Measurements from ENCODE around the gene SSC5D. TPM values are rescaled to one million over a fixed set of nuclear protein-coding genes. Genes with fewer than 3 reads are reported as not detected.

Gene SSC5D
- total and polyA plus RNA-seq, 2 of the 4 experiments (the other 2 are of a cell fraction) = 1.4 to 19.1 TPM

DNA sequence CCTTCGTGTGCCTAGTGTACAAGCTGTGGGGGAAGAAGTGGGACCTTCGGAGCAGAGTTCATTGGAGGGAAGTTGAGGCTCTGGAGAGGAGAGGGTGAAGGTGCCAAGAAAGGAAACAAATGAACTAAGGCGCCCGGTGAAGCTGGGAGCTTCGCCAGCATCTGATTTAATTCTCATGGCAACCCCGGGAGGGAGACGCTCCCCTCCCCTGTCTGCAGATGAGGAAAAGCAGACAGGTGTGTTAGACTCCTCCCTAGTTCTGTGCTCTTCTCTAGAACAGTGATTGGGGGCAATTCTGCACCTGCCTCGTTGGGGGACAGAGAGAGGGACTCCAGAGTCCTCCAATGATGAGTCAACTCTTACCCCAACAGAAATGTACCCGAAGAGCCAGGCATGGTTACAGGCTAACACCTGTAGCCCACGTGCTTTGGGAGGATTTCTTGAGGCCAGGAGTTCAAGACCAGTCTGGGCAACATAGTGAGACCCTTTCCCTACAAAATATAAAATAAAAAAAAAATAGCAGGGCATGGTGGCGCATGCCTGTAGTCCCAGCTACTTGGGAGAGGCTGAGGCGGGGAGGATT is 4.2 kb downstream of the SSC5D start (continued):
- no peak for TF ChIP-seq POLR2A (IDR thresholded peaks at IDR 0.05; ENCODE audit: low read depth, low read length)

DNA sequence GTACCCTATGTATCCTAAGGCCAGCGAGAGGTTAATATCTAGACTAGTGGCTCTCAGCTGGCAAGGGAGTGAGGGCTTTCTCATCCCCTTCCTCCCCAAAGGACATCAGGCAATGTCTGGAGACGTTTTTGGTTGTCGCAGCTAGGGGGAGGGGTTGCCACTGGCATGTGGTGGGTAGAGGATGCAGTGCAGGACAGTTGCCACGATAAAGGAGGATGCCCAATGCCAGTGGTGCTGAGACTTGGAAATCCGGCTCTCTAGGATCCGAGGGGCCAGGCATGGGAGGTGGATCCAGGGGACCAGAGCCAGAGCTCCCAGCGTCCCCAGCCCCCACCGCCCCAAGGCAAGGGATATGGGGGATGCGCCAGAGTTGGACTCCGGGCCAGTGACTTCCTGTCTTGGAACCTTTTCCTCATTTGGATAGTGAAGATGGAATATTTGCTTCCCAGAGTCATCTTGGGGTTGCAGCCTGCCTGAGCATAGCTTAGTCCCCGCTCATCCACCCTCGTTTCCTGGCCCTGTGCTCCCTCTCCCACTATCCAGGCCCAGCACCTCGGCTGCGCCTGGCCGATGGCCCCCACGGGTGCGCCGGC is 4.9 kb downstream of the SSC5D start:
- ATAC-seq (ENCODE audit: low read depth) = peak; percentile 27
- Histone ChIP-seq H3K9me3 (ENCODE audit: control insufficient read depth, insufficient read depth, low read length) (no peaks in the 10 kb centered on the region), H2AK5ac (ENCODE audit: low read depth, low read length) (peak overlapping the region; percentile 76; the same call in 1 of the 2 replicates), H2BK120ac (ENCODE audit: low read depth, low read length) (peak overlapping the region; percentile 80), H3K14ac (replicated peaks; ENCODE audit: low read depth, low read length) (0 out of 2 replicates have a peak overlapping the region, but pooled peaks have one; percentile 10), H2AK9ac (replicated peaks; ENCODE audit: low read depth, low read length, poor library complexity) (peak overlapping the region; percentile 17), H3K4me2 (ENCODE audit: low read depth, low read length) (peak overlapping the region; percentile 25; the same call in 1 of the 2 replicates), H3K18ac (ENCODE audit: low read depth, low read length) (no peak overlapping the region), H3K4me1 (ENCODE audit: control insufficient read depth, insufficient read depth, low read length) (peaks cover 24% of the 10 kb centered on the region), H4K20me1 (ENCODE audit: insufficient read depth, low read length) (no peaks in the 10 kb centered on the region), H2BK5ac (ENCODE audit: low read depth, low read length, poor library complexity, severe bottlenecking) (peak overlapping the region; percentile 94), H3K4ac (ENCODE audit: low read depth, low read length) (peak overlapping the region; percentile 84), H2BK20ac (ENCODE audit: low read depth, low read length) (peak overlapping the region; percentile 72), H2BK15ac (ENCODE audit: low read depth, low read length) (no peak overlapping the region), H4K5ac (ENCODE audit: low read depth, low read length) (peak overlapping the region; percentile 69), H3K27me3 (ENCODE audit: control insufficient read depth, insufficient read depth, low read length) (no peaks in the 10 kb centered on the region), H3K27ac (ENCODE audit: insufficient read depth, low read length) (peak overlapping the region; percentile 19), H4K8ac (ENCODE audit: low read depth in 2 of 2, low read length in 2 of 2) (peak overlapping the region; percentile 15 to 77; a peak in 3 of 4 replicates), H3K79me1 (ENCODE audit: low read depth in 1 of 2, low read length in 2 of 2) (peaks cover 0 to 21% of the 10 kb centered on the region in 2 experiments), H3K56ac (ENCODE audit: extremely low read depth, insufficient read depth, low read length) (0 out of 2 replicates have a peak overlapping the region, but pooled peaks have one; percentile 7), H3K36me3 (ENCODE audit: control insufficient read depth, insufficient read depth, low read length) (0 out of 2 replicates have a peak, but pooled peaks cover 3% of the 10 kb centered on the region), H2AFZ (replicated peaks; ENCODE audit: low read length, poor library complexity) (peak overlapping the region; percentile 77), H3K9me1 (ENCODE audit: insufficient read depth, low read length) (peaks cover 3% of the 10 kb centered on the region), H4K91ac (ENCODE audit: insufficient read depth, low read depth, low read length) (peak overlapping the region; percentile 76), H3K9ac (ENCODE audit: low read depth, low read length) (no peak overlapping the region), H3K23ac (ENCODE audit: low read depth, low read length) (0 out of 2 replicates have a peak overlapping the region, but pooled peaks have one; percentile 59), H3K4me3 (ENCODE audit: insufficient read depth, low read depth, low read length) (no peak overlapping the region; the same call in 1 of the 2 replicates)
- no peak for TF ChIP-seq CHD1 (IDR thresholded peaks at IDR 0.05; ENCODE audit: low read depth, low read length)
- no peak for TF ChIP-seq BHLHE40 (IDR thresholded peaks at IDR 0.05; ENCODE audit: low read depth, low read length)
- TF ChIP-seq MXI1 (IDR thresholded peaks at IDR 0.05; ENCODE audit: borderline replicate concordance, low read depth, low read length) = no peak
- no peak for TF ChIP-seq SMC3 (IDR thresholded peaks at IDR 0.05; ENCODE audit: low read depth, low read length)
- no peak for TF ChIP-seq CEBPB (IDR thresholded peaks at IDR 0.05; ENCODE audit: low read depth, low read length)
- TF ChIP-seq, protein P1, sequence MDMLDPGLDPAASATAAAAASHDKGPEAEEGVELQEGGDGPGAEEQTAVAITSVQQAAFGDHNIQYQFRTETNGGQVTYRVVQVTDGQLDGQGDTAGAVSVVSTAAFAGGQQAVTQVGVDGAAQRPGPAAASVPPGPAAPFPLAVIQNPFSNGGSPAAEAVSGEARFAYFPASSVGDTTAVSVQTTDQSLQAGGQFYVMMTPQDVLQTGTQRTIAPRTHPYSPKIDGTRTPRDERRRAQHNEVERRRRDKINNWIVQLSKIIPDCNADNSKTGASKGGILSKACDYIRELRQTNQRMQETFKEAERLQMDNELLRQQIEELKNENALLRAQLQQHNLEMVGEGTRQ (IDR thresholded peaks at IDR 0.05; ENCODE audit: low read depth, low read length) = no peak
- TF ChIP-seq, protein P2, sequence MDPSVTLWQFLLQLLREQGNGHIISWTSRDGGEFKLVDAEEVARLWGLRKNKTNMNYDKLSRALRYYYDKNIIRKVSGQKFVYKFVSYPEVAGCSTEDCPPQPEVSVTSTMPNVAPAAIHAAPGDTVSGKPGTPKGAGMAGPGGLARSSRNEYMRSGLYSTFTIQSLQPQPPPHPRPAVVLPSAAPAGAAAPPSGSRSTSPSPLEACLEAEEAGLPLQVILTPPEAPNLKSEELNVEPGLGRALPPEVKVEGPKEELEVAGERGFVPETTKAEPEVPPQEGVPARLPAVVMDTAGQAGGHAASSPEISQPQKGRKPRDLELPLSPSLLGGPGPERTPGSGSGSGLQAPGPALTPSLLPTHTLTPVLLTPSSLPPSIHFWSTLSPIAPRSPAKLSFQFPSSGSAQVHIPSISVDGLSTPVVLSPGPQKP (IDR thresholded peaks at IDR 0.05; ENCODE audit: borderline replicate concordance, low read depth, low read length) = no peak
- TF ChIP-seq MAZ (IDR thresholded peaks at IDR 0.05; ENCODE audit: borderline replicate concordance, low read depth, low read length) = no peak; the same call in 1 of the 2 replicates
- no peak for TF ChIP-seq RAD21 (IDR thresholded peaks at IDR 0.05; ENCODE audit: low read length)
- TF ChIP-seq FOS (IDR thresholded peaks at IDR 0.05; ENCODE audit: low read depth, low read length) = no peak
- TF ChIP-seq RCOR1 (IDR thresholded peaks at IDR 0.05; ENCODE audit: insufficient replicate concordance, low read length) = no peak
- TF ChIP-seq POLR2A (IDR thresholded peaks at IDR 0.05; ENCODE audit: low read depth, low read length) = no peak
- TF ChIP-seq MAFK (IDR thresholded peaks at IDR 0.05; ENCODE audit: low read depth, low read length) = no peak
- TF ChIP-seq NFE2L2 (IDR thresholded peaks at IDR 0.05; ENCODE audit: low read depth, low read length) = no peak
- intact Hi-C loops (cut with micrococcal nuclease) = no loop called here
- in situ Hi-C loops (cut with MboI; ENCODE audit: low sequenced_read_pairs) = loop anchor here (25.0 kb wide), 1 partner anchor 1031 kb away; the partner anchor contains the start of genes CDC42EP5 and LENG9
- DNase-seq = peak; percentile 67
- WGBS, 2 experiments (ENCODE audit: extremely low coverage in 2 of 2, insufficient read length in 1 of 2) = 58% methylated on average over 2 of the region's 18 CpGs; no CpG with 5 or more reads in 1 of the 2 experiments
- ChIA-PET POLR2A (ENCODE audit: unreplicated experiment) (no interaction called here), CTCF (interaction anchor here (0.6 to 3.1 kb wide), 2 partner anchors 11 to 97 kb away, joined by 4 to 16 read pairs; no protein-coding TSS in a partner anchor)
- BruUV-seq (replicated peaks) = no TSS peak
- dilution Hi-C loops (cut with HindIII; ENCODE audit: low sequenced_read_pairs, unreplicated experiment) = no loop called here

Measured in IMR-90 (cell line).